GM12864 (cell line): ENCODE results near the gene CGB5.
"Not testable (repeated sequence)": the region's sequence is repeated elsewhere in the genome, so short reads cannot be mapped to it uniquely, and the experiment has no call there.

Source experiments
- DNase-seq: peaks from one replicate; pipeline ENCODE4 v3.0.0-alpha.2; 2011; ENCODE audit warnings: low read depth
- H3K4me3 ChIP-seq: 2 replicates; pipeline ENCODE4 v1.5.1; 2011; ENCODE audit warnings: mild to moderate bottlenecking, low read depth, low read length, control low read depth
- TF ChIP-seq, protein P1 (sequence below): IDR thresholded peaks from 2 replicates; pipeline ENCODE4 v1.5.1; 2011; ENCODE audit warnings: low read depth, mild to moderate bottlenecking, moderate library complexity, low read length, control low read depth, inconsistent platforms; ENCODE audit errors: missing control alignments

The CGB5 gene

DNA sequence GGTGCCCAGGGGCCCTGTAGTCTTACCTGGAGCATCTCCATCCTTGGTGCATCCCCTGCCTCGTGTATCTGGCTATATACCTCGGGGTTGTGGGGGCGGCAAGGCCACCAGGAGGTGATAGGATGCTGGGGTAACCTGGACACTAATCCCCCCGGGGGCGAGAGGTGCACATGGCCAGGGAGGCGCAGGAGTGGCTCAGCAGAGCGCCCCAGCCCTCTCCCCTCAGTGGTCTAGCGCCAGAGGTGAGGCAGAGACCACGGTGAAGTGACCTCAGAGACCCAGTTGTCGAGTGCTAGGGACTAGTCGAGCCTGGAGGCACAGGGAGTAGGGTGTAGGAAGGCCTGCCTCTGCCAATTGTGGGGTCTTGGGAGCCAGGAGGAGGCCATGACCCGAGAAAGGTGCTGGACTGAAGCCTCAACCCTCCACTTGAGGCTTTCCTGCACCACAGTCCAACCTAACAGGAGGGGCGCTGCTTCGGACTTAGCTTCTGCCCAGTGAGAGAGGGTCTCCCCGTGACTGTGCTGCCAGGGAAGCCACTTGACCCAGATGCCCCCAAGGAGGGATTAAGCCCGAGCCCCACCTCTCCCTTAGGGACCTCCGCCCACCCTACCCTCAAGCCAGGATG lies 26.5 kb upstream of the CGB5 start, which contains the start of gene LHB:
Gene LHB, minus strand, starts transcription at position 51 of the 625 bp plus-strand sequence. Its CDS starts 10 bp downstream, at position 41.
- TF ChIP-seq, protein P1, sequence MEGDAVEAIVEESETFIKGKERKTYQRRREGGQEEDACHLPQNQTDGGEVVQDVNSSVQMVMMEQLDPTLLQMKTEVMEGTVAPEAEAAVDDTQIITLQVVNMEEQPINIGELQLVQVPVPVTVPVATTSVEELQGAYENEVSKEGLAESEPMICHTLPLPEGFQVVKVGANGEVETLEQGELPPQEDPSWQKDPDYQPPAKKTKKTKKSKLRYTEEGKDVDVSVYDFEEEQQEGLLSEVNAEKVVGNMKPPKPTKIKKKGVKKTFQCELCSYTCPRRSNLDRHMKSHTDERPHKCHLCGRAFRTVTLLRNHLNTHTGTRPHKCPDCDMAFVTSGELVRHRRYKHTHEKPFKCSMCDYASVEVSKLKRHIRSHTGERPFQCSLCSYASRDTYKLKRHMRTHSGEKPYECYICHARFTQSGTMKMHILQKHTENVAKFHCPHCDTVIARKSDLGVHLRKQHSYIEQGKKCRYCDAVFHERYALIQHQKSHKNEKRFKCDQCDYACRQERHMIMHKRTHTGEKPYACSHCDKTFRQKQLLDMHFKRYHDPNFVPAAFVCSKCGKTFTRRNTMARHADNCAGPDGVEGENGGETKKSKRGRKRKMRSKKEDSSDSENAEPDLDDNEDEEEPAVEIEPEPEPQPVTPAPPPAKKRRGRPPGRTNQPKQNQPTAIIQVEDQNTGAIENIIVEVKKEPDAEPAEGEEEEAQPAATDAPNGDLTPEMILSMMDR = no peak
- DNase-seq = no peak
- peak within 1 kb of the TSS; percentile 44 for H3K4me3 ChIP-seq

DNA sequence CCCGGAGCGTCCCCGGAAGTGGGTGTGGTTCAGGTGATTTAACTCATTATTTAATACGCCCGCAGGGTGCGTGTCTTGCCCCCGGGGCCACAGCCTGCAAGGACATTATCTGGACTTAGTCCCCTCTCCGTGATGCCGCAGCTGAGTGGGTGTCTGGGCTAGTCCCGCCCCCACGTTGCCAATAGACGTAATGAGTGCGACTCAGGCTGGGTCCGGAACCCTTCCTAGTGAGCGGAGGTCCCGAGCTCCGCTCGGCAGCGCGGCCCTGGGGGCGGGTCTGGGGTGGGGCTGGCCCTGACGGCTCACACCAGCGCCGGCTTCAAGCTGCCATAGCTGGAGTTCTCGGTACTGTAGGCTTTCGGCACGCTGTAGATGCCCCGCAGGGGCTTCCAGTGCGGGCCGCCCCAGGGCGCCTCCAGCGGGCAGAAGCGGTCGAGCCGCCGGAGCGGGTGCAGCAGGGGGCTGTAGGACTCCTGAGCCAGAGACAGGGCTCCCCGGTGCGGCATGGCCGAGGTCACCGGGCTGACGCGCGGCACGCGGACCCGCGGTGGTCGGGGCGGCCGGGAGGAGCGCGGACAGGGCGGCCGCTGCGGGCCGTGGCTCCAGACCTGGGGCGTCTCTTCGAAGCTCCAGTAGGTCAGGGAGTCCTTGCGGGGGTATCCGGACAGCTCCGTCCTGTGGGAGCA lies 25.8 kb upstream of the CGB5 start:
- no peak for DNase-seq
- TF ChIP-seq, protein P1 = peak; percentile 73
- peak overlapping the region; percentile 44 for H3K4me3 ChIP-seq

DNA sequence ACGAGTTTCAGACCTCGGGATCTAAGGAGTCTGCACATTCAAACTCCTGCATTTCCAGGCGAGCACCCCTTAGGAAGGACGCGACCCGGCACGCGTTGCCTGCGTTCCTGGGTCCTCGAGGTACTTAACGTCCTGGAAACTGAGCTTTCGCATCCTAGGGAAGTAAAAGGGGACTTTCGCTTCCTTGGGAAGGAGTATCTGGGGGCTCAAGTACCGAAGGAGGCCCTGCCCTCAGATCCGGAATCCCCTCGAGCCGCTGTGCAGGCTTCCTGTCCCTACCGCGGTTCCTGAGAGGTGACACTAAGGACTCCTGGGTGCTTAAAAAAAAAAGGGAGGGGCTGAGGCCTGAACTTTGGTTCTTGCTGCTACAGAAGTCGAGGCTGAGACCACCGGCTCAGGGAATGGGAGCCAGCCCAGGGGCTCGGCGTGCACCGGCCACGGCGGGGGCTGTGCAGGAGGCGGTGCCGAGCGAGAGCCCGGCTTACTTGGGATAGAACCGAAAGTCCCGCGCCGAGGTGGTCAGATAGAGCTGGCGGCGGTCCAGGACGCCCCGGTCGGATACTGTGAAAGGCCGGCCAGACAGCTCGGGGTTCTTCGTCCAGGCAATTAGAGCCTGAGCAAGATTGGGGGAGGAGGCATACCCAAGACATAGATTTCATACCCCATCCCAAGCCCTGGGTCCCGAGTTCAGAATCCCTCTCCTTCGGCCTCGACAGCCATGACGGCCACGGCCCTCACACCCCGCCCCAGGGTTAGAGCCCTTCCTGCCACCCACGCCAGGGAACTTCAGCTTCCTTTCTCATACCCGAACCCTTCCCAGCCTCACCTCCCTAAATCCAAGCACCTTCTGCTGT lies 25.0 kb upstream of the CGB5 start:
- DNase-seq = not testable (repeated sequence)
- peak overlapping the region; percentile 44 for H3K4me3 ChIP-seq

DNA sequence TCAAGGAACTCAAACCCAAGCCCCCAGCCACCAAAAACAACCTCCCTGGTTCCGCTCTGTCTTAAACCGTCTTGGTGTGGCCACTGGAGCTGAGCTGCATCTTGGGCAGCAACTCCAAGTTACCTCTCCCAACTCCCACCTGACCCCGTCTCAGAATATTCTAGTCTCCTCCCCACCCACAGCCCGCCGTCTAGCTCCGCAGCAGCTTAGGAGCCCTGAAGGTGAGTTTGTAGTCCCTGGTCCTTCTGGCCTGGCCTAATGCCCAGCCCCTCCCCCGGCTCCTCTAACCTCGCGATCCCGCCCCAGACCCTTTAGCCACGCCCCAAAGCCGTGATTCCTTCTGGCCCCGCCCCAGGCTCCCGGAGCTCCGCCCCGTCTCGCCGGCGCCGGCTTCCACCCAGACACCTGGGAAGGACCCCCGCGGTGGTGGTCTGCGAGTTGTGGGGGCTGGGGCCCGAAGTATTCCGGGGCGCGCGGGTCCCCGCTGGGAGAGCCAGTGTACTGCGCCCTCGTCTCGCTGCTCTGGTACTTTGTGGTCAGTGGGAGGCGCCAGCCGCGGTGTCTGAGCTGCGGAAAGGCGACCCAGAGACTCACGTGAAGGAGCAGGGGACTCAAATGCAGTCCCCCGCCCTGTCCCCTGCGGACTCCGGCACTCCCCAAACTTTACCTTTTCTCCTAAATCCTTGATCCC lies 24.3 kb upstream of the CGB5 start:
- DNase-seq = no peak
- TF ChIP-seq, protein P1 = no peak
- peak overlapping the region; percentile 46 for H3K4me3 ChIP-seq

DNA sequence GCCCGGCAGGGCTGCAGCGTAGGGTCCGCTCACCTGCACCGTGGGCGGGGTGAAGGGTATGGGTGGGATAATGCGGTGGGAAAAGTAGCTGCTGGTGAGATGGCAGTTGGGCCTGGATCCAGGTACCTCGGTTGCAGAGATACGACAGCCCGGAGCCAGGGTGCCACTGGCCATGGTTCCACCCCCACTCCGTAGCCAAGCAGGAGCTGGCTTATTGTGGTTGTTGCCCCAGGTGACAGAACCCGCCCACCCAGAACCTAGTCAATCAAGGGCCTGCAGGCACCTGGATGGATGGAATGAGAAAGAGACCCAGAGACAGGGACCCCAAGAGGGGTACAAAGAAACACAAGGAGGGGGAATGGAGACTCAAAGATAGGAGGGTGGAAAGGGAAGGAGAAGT lies 23.3 kb upstream of the CGB5 start:
- TF ChIP-seq, protein P1 = no peak
- no peak overlapping the region for H3K4me3 ChIP-seq

DNA sequence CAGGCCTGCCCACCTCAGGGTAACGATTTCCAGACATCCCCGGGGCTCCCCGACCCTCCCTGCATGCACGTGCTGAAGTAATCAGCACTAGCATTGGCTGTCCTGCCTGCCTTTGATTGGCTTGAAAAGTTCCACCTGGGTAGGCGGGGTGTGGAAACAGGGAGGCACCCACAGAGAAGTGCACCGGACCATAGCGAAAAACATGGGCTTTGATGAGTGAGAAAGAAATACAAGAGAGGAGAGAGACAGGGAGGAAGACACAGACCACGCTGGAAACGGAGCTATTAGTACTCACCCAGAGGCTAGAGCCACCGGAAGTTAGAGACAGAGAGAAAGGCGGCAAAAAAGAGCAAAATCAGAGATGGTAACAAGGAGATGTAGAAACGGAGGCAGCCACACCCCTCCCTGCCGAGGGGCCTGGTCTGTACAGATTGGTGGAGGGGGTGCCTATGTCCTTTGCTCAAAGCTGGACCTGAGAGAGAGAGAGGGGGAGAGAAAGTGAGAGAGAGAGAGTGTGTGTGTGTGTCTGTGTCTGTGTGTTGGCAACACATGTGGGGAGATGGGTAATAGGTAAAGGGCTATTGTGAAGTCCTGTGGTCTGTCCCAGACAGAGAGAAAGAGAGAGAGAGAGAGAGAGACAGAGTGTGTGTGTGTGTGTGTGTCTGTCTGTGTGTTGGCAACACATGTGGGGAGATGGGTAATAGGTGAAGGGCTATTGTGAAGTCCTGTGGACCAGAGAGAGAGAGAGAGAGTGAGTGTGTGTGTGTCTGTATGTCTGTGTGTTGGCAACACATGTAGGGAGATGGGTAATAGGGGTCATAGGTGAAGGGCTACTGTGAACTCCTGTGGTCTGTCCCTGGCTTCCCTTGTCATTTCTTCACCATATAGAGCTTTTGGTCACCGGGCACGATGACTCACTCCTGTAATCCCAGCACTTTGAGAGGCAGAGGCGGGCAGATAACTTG lies 22.4 kb upstream of the CGB5 start:
- H3K4me3 ChIP-seq = no peak overlapping the region
- TF ChIP-seq, protein P1 = no peak
- no peak for DNase-seq

More for the DNA sequence above, 23.3 kb upstream of the CGB5 start:
- no peak for DNase-seq
